WTC11 (cell line): Measurements from ENCODE around the gene OSBPL10. TPM values are rescaled to one million over a fixed set of nuclear protein-coding genes. Genes with fewer than 3 reads are reported as not detected.

Experiments used
- ATAC-seq: fragments of 200-7000 bp; cut with Tn5 transposase; 2 replicates; pipeline ENCODE4 v1.10.0; 2021; ENCODE audit warnings: mild to moderate bottlenecking, moderate library complexity
- CTCF ChIA-PET: fragments of 300-600 bp; sonication (Branson Sonifier 250); formaldehyde crosslinking; loops from one replicate; lab custom pipeline; 2021; ENCODE audit warnings: antibody characterized with exemption; lab: Charles Lee
- POLR2A ChIA-PET: fragments of 350-600 bp; sonication (Branson Sonifier 250); formaldehyde crosslinking; loops from one replicate; lab custom pipeline; 2021; ENCODE audit warnings: antibody characterized with exemption; lab: Charles Lee
- DNase-seq: peaks from one replicate; pipeline ENCODE4 v3.0.0; 2021; ENCODE audit warnings: low spot score
- H3K27ac Mint-ChIP-seq: 2 replicates; pipeline ENCODE4 v1.8.0; 2021; ENCODE audit warnings: mixed read lengths
- H3K27me3 Mint-ChIP-seq: 2 replicates; pipeline ENCODE4 v1.8.0; 2021; ENCODE audit warnings: low read depth, mild to moderate bottlenecking, moderate library complexity, mixed read lengths
- H3K36me3 Mint-ChIP-seq: 2 replicates; pipeline ENCODE4 v1.8.0; 2021; ENCODE audit warnings: mixed read lengths
- H3K4me1 Mint-ChIP-seq: 2 replicates; pipeline ENCODE4 v1.8.0; 2022; ENCODE audit warnings: mixed read lengths
- H3K4me3 Mint-ChIP-seq: 2 replicates; pipeline ENCODE4 v1.8.0; 2021; ENCODE audit warnings: mild to moderate bottlenecking, moderate library complexity, mixed read lengths
- H3K9me3 Mint-ChIP-seq: 2 replicates; pipeline ENCODE4 v1.8.0; 2021; ENCODE audit warnings: mixed read lengths
- ATF1 ChIP-seq: sonication (generic); formaldehyde crosslinking; IDR thresholded peaks from 2 replicates; pipeline ENCODE4 v1.8.1; 2023; ENCODE audit warnings: mild to moderate bottlenecking, moderate library complexity, missing genetic modification reagents
- CREB1 ChIP-seq: sonication (generic); formaldehyde crosslinking; IDR thresholded peaks from 2 replicates; pipeline ENCODE4 v1.8.0; 2023; ENCODE audit warnings: mild to moderate bottlenecking, missing genetic modification reagents
- E2F4 ChIP-seq: sonication (generic); formaldehyde crosslinking; IDR thresholded peaks from 2 replicates; pipeline ENCODE4 v1.8.1; 2022; ENCODE audit warnings: low read depth, mild to moderate bottlenecking, moderate library complexity, missing genetic modification reagents, borderline replicate concordance
- FOXK1 ChIP-seq: sonication (generic); formaldehyde crosslinking; IDR thresholded peaks from 2 replicates; pipeline ENCODE4 v1.8.0; 2022; ENCODE audit warnings: mild to moderate bottlenecking, moderate library complexity, missing genetic modification reagents
- MAX ChIP-seq: sonication (generic); formaldehyde crosslinking; IDR thresholded peaks from 2 replicates; pipeline ENCODE4 v1.8.0; 2022; ENCODE audit warnings: mild to moderate bottlenecking, missing genetic modification reagents
- MLX ChIP-seq: sonication (generic); formaldehyde crosslinking; IDR thresholded peaks from 2 replicates; pipeline ENCODE4 v1.8.1; 2023; ENCODE audit warnings: mild to moderate bottlenecking, missing genetic modification reagents, moderate library complexity
- MXD4 ChIP-seq: fragments of 250-450 bp; sonication (Bioruptor Pico); IDR thresholded peaks from 2 replicates; pipeline ENCODE4 v1.8.0; 2021; ENCODE audit warnings: mild to moderate bottlenecking, moderate library complexity, borderline replicate concordance
- NFE2L1 ChIP-seq: sonication (generic); formaldehyde crosslinking; IDR thresholded peaks from 2 replicates; pipeline ENCODE4 v1.8.1; 2023; ENCODE audit warnings: missing genetic modification reagents
- PREB ChIP-seq: sonication (generic); formaldehyde crosslinking; IDR thresholded peaks from 2 replicates; pipeline ENCODE4 v1.8.1; 2022; ENCODE audit warnings: mild to moderate bottlenecking, missing genetic modification reagents, moderate library complexity, borderline replicate concordance
- RORB ChIP-seq: fragments of 250-450 bp; sonication (Bioruptor Pico); IDR thresholded peaks from 2 replicates; pipeline ENCODE4 v1.9.0; 2021; ENCODE audit warnings: mild to moderate bottlenecking
- SP1 ChIP-seq: sonication (generic); formaldehyde crosslinking; conservative IDR thresholded peaks from 2 replicates; pipeline ENCODE4 v1.8.1; 2022; ENCODE audit warnings: missing genetic modification reagents
- TEAD1 ChIP-seq: sonication (generic); formaldehyde crosslinking; IDR thresholded peaks from 2 replicates; pipeline ENCODE4 v1.8.0; 2022; ENCODE audit warnings: mild to moderate bottlenecking, missing genetic modification reagents
- ZNF219 ChIP-seq: sonication (generic); formaldehyde crosslinking; IDR thresholded peaks from 2 replicates; pipeline ENCODE4 v1.8.0; 2023; ENCODE audit warnings: missing genetic modification reagents, mild to moderate bottlenecking, borderline replicate concordance
- ZNF317 ChIP-seq: sonication (generic); formaldehyde crosslinking; IDR thresholded peaks from 2 replicates; pipeline ENCODE4 v1.8.1; 2023; ENCODE audit warnings: low read depth, mild to moderate bottlenecking, moderate library complexity, missing genetic modification reagents, borderline replicate concordance
- ZNF396 ChIP-seq: fragments of 250-450 bp; sonication (Bioruptor Pico); IDR thresholded peaks from 2 replicates; pipeline ENCODE4 v1.8.0; 2021; ENCODE audit warnings: mild to moderate bottlenecking, moderate library complexity, borderline replicate concordance
- ZNF425 ChIP-seq: fragments of 250-450 bp; sonication (Bioruptor Pico); conservative IDR thresholded peaks from 2 replicates; pipeline ENCODE4 v1.9.0; 2021; ENCODE audit warnings: mild to moderate bottlenecking
- ZNF532 ChIP-seq: fragments of 250-450 bp; sonication (Bioruptor Pico); IDR thresholded peaks from 2 replicates; pipeline ENCODE4 v1.9.0; 2021; ENCODE audit warnings: mild to moderate bottlenecking, borderline replicate concordance
- total RNA-seq: library from RNA; stranded (reverse); gene quantifications from 3 replicates; pipeline ENCODE4 v1.2.3, GENCODE V29; 2021
- TF ChIP-seq, protein P1 (sequence below): sonication (generic); formaldehyde crosslinking; IDR thresholded peaks from 2 replicates; pipeline ENCODE4 v1.8.1; 2023; ENCODE audit warnings: mild to moderate bottlenecking, missing genetic modification reagents, borderline replicate concordance
- TF ChIP-seq, protein P2 (sequence below): sonication (generic); formaldehyde crosslinking; IDR thresholded peaks from 2 replicates; pipeline ENCODE4 v1.8.1; 2022; ENCODE audit warnings: low read depth, missing genetic modification reagents, borderline replicate concordance

The OSBPL10 gene
- total RNA-seq, 1 experiment from 2014 or later: 84.1 TPM

- no peak overlapping the region for H3K27ac Mint-ChIP-seq
- peaks cover 7% of the 10 kb centered on the region for H3K4me1 Mint-ChIP-seq
- H3K27me3 Mint-ChIP-seq: no peaks in the 10 kb centered on the region
- ChIA-PET POLR2A (no interaction called here), CTCF (no interaction called here)
- TF ChIP-seq PREB (CRISPR knock-in tag) (no peak), ZNF219 (no peak), MXD4 (CRISPR knock-in tag) (no peak), E2F4 (CRISPR knock-in tag) (no peak)
- TF ChIP-seq, protein P1, sequence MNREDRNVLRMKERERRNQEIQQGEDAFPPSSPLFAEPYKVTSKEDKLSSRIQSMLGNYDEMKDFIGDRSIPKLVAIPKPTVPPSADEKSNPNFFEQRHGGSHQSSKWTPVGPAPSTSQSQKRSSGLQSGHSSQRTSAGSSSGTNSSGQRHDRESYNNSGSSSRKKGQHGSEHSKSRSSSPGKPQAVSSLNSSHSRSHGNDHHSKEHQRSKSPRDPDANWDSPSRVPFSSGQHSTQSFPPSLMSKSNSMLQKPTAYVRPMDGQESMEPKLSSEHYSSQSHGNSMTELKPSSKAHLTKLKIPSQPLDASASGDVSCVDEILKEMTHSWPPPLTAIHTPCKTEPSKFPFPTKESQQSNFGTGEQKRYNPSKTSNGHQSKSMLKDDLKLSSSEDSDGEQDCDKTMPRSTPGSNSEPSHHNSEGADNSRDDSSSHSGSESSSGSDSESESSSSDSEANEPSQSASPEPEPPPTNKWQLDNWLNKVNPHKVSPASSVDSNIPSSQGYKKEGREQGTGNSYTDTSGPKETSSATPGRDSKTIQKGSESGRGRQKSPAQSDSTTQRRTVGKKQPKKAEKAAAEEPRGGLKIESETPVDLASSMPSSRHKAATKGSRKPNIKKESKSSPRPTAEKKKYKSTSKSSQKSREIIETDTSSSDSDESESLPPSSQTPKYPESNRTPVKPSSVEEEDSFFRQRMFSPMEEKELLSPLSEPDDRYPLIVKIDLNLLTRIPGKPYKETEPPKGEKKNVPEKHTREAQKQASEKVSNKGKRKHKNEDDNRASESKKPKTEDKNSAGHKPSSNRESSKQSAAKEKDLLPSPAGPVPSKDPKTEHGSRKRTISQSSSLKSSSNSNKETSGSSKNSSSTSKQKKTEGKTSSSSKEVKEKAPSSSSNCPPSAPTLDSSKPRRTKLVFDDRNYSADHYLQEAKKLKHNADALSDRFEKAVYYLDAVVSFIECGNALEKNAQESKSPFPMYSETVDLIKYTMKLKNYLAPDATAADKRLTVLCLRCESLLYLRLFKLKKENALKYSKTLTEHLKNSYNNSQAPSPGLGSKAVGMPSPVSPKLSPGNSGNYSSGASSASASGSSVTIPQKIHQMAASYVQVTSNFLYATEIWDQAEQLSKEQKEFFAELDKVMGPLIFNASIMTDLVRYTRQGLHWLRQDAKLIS: no peak
- ATAC-seq: no peak; the same call in 1 of the 2 replicates
- H3K9me3 Mint-ChIP-seq: no peaks in the 10 kb centered on the region
- H3K36me3 Mint-ChIP-seq: peaks cover 39% of the 10 kb centered on the region
- no peak overlapping the region for H3K4me3 Mint-ChIP-seq
- DNase-seq: no peak
Measured at GRCh38 chr3:31661993-31662670, 318.9 kb downstream of the OSBPL10 start.

DNA sequence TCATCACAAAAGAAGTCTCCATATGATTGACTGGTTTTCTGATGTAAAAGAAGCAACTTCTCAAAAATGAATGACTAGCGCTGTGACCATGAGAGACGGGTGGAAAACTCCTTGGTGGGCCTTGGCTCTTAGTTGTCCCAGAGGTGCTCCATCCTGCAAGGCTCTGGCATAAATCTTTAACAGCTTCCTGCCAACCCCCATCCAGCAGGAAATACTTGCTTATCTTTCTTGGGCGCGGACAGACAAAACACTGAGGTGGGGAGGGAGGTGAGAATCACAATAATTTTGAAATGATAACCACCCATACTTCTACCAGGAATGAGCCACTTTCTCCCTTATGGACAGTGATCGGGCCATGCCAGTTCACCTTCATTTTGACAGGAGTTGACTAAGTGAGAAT lies 319.8 kb downstream of the OSBPL10 start:
- H3K9me3 Mint-ChIP-seq: 0 out of 2 replicates have a peak, but pooled peaks cover under 1% of the 10 kb centered on the region
- no peak for DNase-seq
- peaks cover 7% of the 10 kb centered on the region for H3K4me1 Mint-ChIP-seq
- ChIA-PET POLR2A (no interaction called here), CTCF (no interaction called here)
- ATAC-seq: no peak
- H3K27me3 Mint-ChIP-seq: no peaks in the 10 kb centered on the region
- H3K27ac Mint-ChIP-seq: no peak overlapping the region
- H3K36me3 Mint-ChIP-seq: peaks cover 47% of the 10 kb centered on the region
- no peak overlapping the region for H3K4me3 Mint-ChIP-seq
- TF ChIP-seq MLX (no peak), TEAD1 (CRISPR knock-in tag) (no peak), SP1 (no peak), FOXK1 (CRISPR knock-in tag) (no peak), NFE2L1 (no peak), ZNF396 (no peak), ZNF317 (no peak), RORB (CRISPR knock-in tag) (no peak), CREB1 (no peak), MXD4 (CRISPR knock-in tag) (no peak), ZNF425 (CRISPR knock-in tag) (no peak), MAX (CRISPR knock-in tag) (no peak), ATF1 (CRISPR knock-in tag) (no peak), ZNF532 (CRISPR knock-in tag) (no peak)
- TF ChIP-seq, protein P2, sequence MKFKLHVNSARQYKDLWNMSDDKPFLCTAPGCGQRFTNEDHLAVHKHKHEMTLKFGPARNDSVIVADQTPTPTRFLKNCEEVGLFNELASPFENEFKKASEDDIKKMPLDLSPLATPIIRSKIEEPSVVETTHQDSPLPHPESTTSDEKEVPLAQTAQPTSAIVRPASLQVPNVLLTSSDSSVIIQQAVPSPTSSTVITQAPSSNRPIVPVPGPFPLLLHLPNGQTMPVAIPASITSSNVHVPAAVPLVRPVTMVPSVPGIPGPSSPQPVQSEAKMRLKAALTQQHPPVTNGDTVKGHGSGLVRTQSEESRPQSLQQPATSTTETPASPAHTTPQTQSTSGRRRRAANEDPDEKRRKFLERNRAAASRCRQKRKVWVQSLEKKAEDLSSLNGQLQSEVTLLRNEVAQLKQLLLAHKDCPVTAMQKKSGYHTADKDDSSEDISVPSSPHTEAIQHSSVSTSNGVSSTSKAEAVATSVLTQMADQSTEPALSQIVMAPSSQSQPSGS: no peak
